ENCODE data around the gene THSD4.

The THSD4 gene

DNA sequence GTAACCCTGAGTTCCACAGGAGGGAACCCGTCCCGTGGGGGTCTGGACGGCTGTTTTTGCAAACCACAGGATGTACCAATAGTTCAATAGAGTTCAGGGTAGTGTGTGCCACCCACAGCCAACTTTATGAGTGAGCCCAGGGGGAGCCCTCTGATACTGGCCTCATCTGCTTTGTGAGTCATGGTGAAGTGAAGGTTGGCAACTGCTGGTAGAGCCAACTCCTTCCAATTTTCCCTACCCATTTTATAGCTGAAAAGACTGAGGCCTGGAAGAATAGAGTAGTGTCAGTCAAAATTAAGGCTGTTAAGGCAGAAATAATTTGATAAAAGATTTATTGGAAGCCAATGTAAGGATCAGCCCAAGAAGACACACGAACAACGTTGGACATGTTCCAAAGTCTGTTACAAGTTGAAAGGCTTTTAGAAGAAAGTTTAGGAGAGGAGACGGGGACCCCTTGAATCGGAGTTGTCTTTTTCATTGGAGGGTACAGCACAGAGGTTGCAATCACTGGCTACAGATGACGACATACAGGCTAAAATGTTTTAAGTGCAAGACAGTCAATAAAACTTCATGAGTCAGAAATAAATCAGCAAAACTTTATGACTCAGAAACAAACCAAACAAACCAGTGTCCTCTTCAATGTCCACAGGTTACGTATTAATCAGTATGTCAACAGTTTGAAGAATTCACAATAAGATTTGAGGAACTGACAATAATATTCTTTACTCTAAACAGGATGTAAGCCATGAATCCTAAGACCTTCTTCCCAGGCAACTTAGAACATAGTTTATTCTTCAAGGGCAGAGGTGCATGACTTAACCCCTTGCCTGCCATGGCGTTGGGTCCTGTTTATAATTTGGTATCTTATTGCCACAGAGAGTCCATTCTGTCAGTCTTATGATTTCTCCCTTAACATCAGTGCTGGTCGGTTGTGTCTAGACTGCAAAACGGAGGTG is 632.1 kb downstream of the THSD4 start:
- DNase-seq, result no peak

DNA sequence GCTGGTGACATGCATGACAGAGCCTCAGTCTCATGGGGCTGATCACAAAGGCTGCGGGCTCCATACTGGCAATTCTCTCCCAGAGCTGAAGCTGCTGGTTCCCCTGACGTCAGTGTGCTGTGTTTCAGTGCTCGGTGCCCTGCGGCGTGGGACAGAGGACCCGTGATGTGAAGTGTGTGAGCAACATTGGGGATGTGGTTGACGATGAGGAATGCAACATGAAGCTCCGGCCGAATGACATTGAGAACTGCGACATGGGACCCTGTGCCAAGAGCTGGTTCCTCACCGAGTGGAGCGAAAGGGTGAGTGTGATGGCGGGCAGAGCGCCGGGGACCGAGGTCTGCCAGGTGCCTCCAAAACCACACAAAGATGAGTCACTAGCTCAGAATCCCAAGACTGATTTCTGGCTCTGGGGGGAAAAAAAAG is 633.0 kb downstream of the THSD4 start:
- DNase-seq, result no peak

DNA sequence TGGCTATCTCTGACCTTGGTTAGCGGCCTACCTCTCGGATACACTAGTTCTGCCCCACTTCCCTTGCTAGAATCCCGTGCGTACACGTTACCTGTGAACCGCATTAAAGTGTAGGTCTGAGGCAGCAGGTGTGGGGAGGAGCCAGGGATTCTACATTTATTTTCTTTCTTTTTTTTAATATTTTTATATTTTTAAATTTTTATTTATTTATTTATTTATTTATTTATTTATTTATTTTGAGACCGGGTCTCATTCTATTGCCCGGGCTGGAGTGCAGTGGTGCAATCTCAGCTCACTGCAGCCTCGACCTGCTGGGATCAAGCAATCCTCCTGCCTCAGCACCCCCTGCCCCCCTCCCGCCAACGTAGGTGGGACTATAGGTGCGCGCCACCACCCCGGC is 634.2 kb downstream of the THSD4 start:
- DNase-seq, result no peak

DNA sequence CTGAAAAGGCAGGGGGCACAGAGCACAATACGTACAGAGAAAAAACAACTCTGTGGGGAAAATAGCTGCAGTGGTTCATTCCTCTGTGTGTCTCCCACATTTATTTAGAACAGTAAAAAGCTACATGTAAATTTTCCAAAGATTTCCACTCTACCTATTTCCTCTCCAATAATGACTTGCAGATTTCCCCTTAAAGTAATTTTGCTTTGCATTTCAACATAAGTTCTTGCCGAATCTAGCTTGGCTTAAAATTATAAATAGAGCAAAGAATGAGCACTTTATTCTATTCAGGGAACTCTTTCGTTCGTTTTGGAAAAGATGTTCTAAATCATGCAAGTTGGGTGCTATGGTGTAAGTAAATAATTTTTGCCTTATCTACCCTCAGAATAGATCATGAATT is 636.9 kb downstream of the THSD4 start:
- no peak for DNase-seq

DNA sequence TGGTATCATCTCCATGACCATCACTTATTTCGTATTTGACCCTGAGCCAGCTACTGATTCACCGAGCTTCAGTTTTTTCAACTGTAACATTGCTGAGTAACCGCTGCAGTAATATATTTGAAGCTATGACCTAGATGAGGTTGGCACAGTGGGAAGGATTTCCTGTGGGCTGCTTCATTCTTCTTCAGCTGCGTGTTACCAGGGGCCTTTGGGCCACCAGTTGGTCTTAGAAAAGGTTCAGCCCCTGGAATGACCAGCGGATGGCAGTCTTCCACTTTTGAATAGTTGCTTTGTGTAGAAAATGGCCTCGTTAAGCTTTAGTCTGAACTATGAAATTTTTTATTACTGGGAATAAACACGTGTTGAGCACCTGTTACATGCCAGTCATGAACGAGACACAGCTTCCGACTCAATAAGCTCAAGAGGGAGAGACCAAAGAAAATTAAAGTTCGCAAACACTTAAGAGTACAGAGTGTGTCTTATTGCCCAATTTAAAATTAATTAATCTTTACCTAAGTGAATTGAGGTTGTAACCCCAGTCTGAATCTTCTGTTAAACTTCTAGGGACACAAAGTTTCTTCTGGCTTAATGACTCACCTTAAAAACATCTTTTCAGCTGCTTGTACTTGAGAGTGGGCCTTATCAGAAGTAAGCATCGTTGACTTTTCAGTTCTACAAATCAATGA is 637.5 kb downstream of the THSD4 start:
- DNase-seq, result peak; percentile 19

DNA sequence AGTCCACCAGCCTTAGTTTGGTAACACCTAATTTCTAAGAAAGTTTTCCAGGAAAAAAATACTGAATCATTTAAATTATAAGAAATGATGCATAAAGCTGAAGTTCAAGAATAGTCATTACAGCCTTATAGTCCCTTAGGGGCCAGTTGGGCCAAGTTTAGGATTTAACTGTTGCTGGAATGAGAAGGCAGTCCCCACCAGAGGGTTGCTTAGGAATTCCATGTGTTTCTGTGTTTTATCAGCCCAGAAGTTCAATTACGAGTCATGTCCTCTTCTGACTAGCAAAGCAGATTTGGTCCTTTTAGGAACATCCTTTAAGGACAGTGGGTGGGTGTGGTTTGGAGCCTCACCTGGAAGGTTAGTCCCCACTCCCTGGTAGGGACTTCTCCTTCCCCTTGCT is 638.1 kb downstream of the THSD4 start:
- DNase-seq, result no peak

DNA sequence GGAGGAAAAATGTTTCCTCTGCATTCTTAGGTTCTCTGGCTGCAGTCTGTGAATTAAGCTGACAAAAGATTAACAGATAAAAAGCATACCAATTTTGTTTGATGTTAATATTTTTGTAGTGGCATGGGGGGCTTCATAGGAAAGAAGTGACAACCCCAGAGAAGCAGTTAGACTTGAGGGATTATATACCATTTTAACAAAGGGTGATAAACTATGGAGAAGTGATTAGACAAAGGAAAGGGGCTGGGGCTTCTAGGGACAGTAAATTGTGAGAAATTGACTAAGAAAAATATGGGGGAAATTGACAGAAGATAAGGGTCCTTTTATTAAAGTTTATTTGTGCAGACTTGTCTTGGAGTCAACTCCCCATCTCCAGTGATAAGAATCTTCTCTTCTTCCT is 639.4 kb downstream of the THSD4 start:
- no peak for DNase-seq

GRCh38 chr15:71755092-71755970 is 640.1 kb downstream of the THSD4 start:
- no peak for DNase-seq

DNA sequence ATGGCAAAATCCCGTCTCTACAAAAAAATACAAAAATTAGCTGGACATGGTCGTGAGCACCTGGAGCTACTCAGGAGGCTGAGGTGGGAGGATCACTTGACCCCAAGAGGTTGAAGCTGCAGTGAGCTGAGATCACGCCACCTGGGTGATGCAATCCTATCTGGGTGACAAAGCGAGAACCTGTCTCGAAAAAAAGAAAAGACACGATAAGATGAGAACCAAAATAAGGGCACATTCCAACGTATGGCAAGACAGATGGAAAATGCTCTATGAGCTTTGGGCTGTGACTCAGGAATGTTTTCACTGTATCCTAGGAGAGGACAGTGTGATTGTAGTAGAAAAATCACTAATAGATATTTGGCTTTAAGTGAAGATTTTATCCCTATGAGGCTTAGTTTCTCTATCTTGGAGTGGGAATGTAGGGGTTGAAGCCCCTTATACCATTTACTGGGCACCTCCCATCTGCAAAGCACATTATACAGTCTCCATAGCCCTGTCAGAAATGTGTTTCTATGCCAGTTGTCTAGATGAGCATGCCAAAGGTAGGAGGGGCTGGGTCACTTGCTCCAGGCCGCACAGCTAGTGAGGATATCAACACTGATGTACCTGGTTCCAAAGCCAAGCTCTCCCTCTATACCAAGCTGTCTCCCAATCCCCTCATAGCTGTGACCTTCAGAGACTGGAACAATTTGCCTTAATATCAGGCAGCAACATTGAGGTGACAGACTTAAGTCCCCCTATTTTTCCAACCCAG is 641.5 kb downstream of the THSD4 start:
- no peak for DNase-seq

GRCh38 chr15:71757741-71758530 is 642.7 kb downstream of the THSD4 start:
- DNase-seq, result no peak

DNA sequence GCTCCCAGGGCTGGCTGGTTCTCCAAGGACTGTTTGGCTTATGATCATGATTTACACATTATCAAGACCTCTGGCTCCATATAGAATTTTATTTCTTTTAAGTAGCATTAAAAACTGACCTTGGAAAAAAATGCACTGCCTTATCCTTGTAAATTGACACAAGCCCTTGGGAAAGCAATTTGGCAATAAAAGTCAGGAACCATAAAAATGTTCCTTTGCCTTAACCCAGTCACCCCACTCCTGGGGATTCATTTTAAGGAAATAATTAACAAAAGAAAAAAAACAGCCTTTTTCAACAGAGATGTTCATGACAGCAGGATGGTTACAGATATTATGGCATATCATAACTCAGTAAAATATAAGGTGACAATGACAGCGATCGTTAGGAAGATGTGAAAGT is 643.4 kb downstream of the THSD4 start:
- no peak for DNase-seq

- DNase-seq, result no peak
Measured at GRCh38 chr15:71760852-71761251, 645.6 kb downstream of the THSD4 start.

DNA sequence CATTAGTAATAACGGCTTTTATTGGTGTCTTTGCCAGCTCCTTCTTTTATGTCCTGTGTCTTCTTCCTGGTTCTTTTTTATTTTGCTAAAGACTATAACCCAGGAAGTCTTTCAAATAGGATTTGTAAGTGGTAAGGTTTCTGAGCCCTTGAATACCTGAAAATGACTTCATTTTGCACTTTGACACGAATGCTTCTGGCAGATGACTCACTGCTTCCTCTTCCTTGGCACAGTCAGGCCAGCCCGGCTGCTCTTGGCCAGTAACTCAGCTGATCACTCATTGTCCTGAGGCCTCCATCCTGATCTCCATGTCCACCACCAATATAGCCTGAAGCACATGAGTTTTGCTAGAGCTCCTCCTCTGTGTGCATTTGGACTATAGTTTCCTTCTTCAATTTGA is 646.4 kb downstream of the THSD4 start:
- no peak for DNase-seq

- no peak for DNase-seq
Measured at GRCh38 chr15:71768184-71768583, 652.9 kb downstream of the THSD4 start.

DNA sequence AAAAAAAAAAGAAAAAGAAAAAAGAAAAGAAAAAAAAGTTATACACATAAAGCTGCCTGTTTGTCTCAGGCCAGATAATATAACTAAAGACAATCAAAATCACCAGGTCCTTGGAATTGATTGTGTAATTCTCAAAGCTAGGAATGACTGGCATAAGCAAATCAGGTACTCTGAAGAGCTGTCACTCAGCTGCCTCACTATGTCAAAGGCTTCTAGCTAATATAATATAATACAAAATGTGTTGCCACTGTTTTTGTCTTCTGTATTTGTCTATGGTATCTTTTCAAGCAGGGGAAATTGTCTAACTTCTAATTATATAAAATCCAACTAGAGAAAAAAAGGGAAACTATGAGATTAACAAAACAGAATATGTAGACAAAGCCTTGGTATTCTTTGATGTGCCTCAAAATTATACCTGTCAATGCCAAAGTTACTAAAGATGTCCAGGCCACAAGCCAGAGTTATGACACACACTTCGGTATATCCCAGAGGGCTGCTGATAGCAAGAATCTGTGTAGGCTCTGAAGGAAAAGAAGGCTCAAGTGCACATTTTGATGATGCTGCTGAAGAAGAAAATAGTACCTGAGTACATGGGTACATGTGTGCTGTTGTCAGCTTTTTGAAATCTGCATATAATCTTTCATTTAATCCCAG is 658.1 kb downstream of the THSD4 start:
- no peak for DNase-seq

GRCh38 chr15:71775856-71776255 is 660.6 kb downstream of the THSD4 start:
- no peak for DNase-seq

DNA sequence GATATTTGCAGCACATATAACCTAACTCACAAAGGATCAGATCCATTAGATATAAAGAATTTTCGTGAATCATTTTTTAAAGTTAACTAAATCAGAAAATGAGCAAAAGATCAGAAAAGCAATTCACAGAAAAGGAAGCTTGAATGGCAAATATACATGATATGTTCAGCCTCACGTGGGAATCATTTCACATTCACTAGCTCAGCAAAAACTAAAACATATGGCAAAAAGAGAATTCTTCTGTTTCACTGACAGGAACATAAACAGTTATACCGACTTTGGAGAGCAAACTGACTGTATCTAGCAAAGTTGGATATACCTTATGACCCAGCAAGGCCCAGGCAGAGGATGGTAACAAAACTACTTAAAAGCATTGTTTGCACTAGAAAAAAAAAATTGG is 661.0 kb downstream of the THSD4 start:
- no peak for DNase-seq

DNA sequence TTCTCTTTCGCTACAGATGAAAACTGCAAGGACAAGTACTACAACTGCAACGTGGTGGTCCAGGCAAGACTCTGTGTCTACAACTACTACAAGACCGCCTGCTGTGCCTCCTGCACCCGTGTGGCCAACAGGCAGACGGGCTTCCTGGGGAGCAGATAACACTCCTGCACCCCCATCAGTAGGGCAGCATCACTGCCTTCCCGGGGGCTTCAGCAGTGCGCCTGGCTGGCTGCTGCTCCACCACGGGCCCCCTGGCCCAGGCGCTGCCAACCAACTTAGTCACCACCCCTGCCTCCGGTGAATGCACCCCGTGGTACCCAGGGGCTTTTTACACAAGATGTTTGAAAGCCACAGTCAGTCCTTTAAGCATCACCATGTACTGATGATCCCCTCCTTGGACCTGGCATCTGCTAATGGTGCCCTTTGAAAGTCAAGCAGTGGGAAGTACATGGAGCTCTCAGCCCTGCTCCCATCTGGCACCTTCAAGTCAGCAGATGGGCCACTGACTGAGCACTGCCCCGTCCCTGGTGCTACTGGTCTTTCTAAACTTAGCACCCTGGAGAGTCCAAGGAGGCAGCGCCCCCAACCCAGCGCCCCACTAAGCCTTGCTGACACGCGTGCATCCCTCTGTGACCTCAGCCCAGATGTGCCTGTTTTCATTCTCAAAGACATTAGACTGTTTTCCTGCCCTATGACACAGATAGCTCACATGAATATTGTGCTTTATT is 662.1 kb downstream of the THSD4 start:
- DNase-seq, result no peak

GRCh38 chr15:71779073-71779797 is 664.0 kb downstream of the THSD4 start:
- DNase-seq, result no peak
